Vagina (tissue), 2 donors: Measurements from ENCODE around the gene TRAF3IP1. TPM values are rescaled to one million over a fixed set of nuclear protein-coding genes. Genes with fewer than 3 reads are reported as not detected.

Experiments
- DNase-seq, 2 donors: peaks; one replicate each; pipeline ENCODE4 v3.0.0-alpha.2; 2017; ENCODE audit errors: extremely low spot score in 2 of 2
- H3K27ac ChIP-seq: fragments of 200-600 bp; sonication (generic); one replicate; pipeline ENCODE4 v1.5.1; 2019
- H3K27me3 ChIP-seq: fragments of 200-600 bp; sonication (generic); one replicate; pipeline ENCODE4 v1.5.1; 2019
- H3K36me3 ChIP-seq, 2 donors: fragments of 200-600 bp; sonication (generic); one replicate each; pipeline ENCODE4 v1.5.1; 2017 to 2019
- H3K4me1 ChIP-seq: fragments of 200-600 bp; sonication (generic); one replicate; pipeline ENCODE4 v1.5.1; 2019
- H3K4me3 ChIP-seq, 2 donors: fragments of 200-600 bp; sonication (generic); 1 replicate in 1 of 2; 2 replicates in 1 of 2; pipeline ENCODE4 v1.5.1; 2016 to 2019
- H3K9me3 ChIP-seq: fragments of 200-600 bp; sonication (generic); one replicate; pipeline ENCODE4 v1.5.1; 2019
- CTCF ChIP-seq, 3 experiments: fragments of 450-650 bp in 2 of 3; fragments of 200-600 bp in 1 of 3; sonication (generic) in 1 of 3; IDR thresholded peaks; one replicate each; pipeline ENCODE4 v1.5.1; 2017 to 2019; ENCODE audit warnings: antibody characterized with exemption in 3 of 3, mild to moderate bottlenecking in 2 of 3, moderate library complexity in 2 of 3
- POLR2A ChIP-seq, 2 donors: fragments of 450-650 bp; IDR thresholded peaks; one replicate each; pipeline ENCODE4 v1.6.1; 2017; ENCODE audit warnings: antibody characterized with exemption in 2 of 2, mild to moderate bottlenecking in 2 of 2, moderate library complexity in 2 of 2
- POLR2AphosphoS5 ChIP-seq, 2 donors: sonication (generic); formaldehyde crosslinking; IDR thresholded peaks; one replicate each; pipeline ENCODE4 v1.9.0; 2017; ENCODE audit warnings: antibody characterized with exemption in 2 of 2, mild to moderate bottlenecking in 2 of 2, low read depth in 1 of 2; ENCODE audit not compliant: insufficient read depth in 1 of 2
- intact Hi-C: fragments of 100-400 bp; cut with DNase I; formaldehyde crosslinking; loops from one replicate; pipeline ENCODE4 v1.15.1; 2023
- total RNA-seq: library from RNA; depleted of rRNA; stranded (reverse); fragments of >200 nt; gene quantifications from one replicate; pipeline ENCODE4 v1.2.3, GENCODE V29; 2016

TRAF3IP1 gene
- total RNA-seq, 1 donor from 2014 or later = 10.3 TPM

GRCh38 chr2:238346544-238346943 is 26.2 kb downstream of the TRAF3IP1 start:
- H3K36me3 ChIP-seq = peaks cover 0 to 13% of the 10 kb centered on the region in 2 donors
- DNase-seq = no peak
- TF ChIP-seq CTCF (IDR thresholded peaks at IDR 0.05) = no peak
- TF ChIP-seq POLR2A (IDR thresholded peaks at IDR 0.05) = no peak
- TF ChIP-seq POLR2AphosphoS5 (IDR thresholded peaks at IDR 0.05; ENCODE audit: insufficient read depth in 1 of 2, low read depth in 1 of 2) = no peak
- H3K27me3 ChIP-seq = no peaks in the 10 kb centered on the region
- intact Hi-C loops = no loop called here
- no peak overlapping the region for H3K4me3 ChIP-seq
- H3K27ac ChIP-seq = no peak overlapping the region
- no peaks in the 10 kb centered on the region for H3K9me3 ChIP-seq
- H3K4me1 ChIP-seq = no peaks in the 10 kb centered on the region

GRCh38 chr2:238350150-238350897 is 30.0 kb downstream of the TRAF3IP1 start:
- no peaks in the 10 kb centered on the region for H3K27me3 ChIP-seq
- no peak overlapping the region for H3K4me3 ChIP-seq
- DNase-seq = no peak
- H3K9me3 ChIP-seq = no peaks in the 10 kb centered on the region
- intact Hi-C loops = no loop called here
- no peaks in the 10 kb centered on the region for H3K4me1 ChIP-seq
- H3K27ac ChIP-seq = no peak overlapping the region
- no peak for TF ChIP-seq POLR2A (IDR thresholded peaks at IDR 0.05)
- TF ChIP-seq POLR2AphosphoS5 (IDR thresholded peaks at IDR 0.05; ENCODE audit: insufficient read depth in 1 of 2, low read depth in 1 of 2) = no peak
- TF ChIP-seq CTCF (IDR thresholded peaks at IDR 0.05) = no peak
- peaks cover 0 to 19% of the 10 kb centered on the region in 2 donors for H3K36me3 ChIP-seq

GRCh38 chr2:238351315-238351714 is 31.0 kb downstream of the TRAF3IP1 start:
- intact Hi-C loops = no loop called here
- Histone ChIP-seq H3K27ac (no peak overlapping the region), H3K4me1 (no peaks in the 10 kb centered on the region), H3K4me3 (no peak overlapping the region), H3K9me3 (no peaks in the 10 kb centered on the region), H3K27me3 (no peaks in the 10 kb centered on the region), H3K36me3 (peaks cover 0 to 27% of the 10 kb centered on the region in 2 donors)
- DNase-seq = no peak
- TF ChIP-seq POLR2AphosphoS5 (IDR thresholded peaks at IDR 0.05; ENCODE audit: insufficient read depth in 1 of 2, low read depth in 1 of 2) (no peak), POLR2A (IDR thresholded peaks at IDR 0.05) (no peak), CTCF (IDR thresholded peaks at IDR 0.05) (no peak)

- intact Hi-C loops = no loop called here
- Histone ChIP-seq H3K27ac (no peak overlapping the region), H3K4me1 (no peaks in the 10 kb centered on the region), H3K27me3 (no peaks in the 10 kb centered on the region), H3K9me3 (no peaks in the 10 kb centered on the region), H3K4me3 (no peak overlapping the region), H3K36me3 (peaks cover 0 to 28% of the 10 kb centered on the region in 2 donors)
- no peak for TF ChIP-seq POLR2AphosphoS5 (IDR thresholded peaks at IDR 0.05; ENCODE audit: insufficient read depth in 1 of 2, low read depth in 1 of 2)
- TF ChIP-seq POLR2A (IDR thresholded peaks at IDR 0.05) = no peak
- no peak for TF ChIP-seq CTCF (IDR thresholded peaks at IDR 0.05)
- DNase-seq = no peak
These were observed 32.0 kb downstream of the TRAF3IP1 start for GRCh38 chr2:238352361-238352760.

GRCh38 chr2:238358769-238359168 is 38.5 kb downstream of the TRAF3IP1 start:
- intact Hi-C loops = no loop called here
- no peak for DNase-seq
- H3K36me3 ChIP-seq = peaks cover 0 to 22% of the 10 kb centered on the region in 2 donors
- no peaks in the 10 kb centered on the region for H3K27me3 ChIP-seq
- TF ChIP-seq CTCF (IDR thresholded peaks at IDR 0.05) (no peak), POLR2AphosphoS5 (IDR thresholded peaks at IDR 0.05; ENCODE audit: insufficient read depth in 1 of 2, low read depth in 1 of 2) (no peak), POLR2A (IDR thresholded peaks at IDR 0.05) (no peak)
- H3K27ac ChIP-seq = no peak overlapping the region
- no peaks in the 10 kb centered on the region for H3K9me3 ChIP-seq
- H3K4me3 ChIP-seq = no peak overlapping the region
- no peaks in the 10 kb centered on the region for H3K4me1 ChIP-seq
